Kidney glomerular epithelial cell (primary cell): ENCODE data around the gene FAM120A.
A peak's percentile ranks its signal among the peaks of the same experiment; 100 is the strongest.
"Not testable (repeated sequence)": the region's sequence is repeated elsewhere in the genome, so short reads cannot be mapped to it uniquely, and the experiment has no call there.

Experiments used
- DNase-seq: peaks from one replicate; lab custom pipeline; 2025; lab: John Stamatoyannopoulos, UW

The FAM120A gene

GRCh38 chr9:93450945-93451815 is at the start of gene FAM120A:
FAM120A (plus strand) TSS chr9:93451685; CDS start chr9:93451916, 231 bp downstream.
- DNase-seq: peak; percentile 81

- no peak for DNase-seq
Observed at GRCh38 chr9:93406371-93406770, 45.1 kb upstream of the FAM120A start.

GRCh38 chr9:93413530-93413929 is 38.0 kb upstream of the FAM120A start:
- no peak for DNase-seq

- DNase-seq: no peak
Observed at GRCh38 chr9:93415176-93415690, 36.3 kb upstream of the FAM120A start.

- no peak for DNase-seq
Observed at GRCh38 chr9:93416530-93417235, 34.8 kb upstream of the FAM120A start.

- DNase-seq: no peak
Observed at GRCh38 chr9:93417538-93417937, 33.9 kb upstream of the FAM120A start.

GRCh38 chr9:93419023-93419422 is 32.5 kb upstream of the FAM120A start:
- no peak for DNase-seq

GRCh38 chr9:93422977-93423616 is 28.4 kb upstream of the FAM120A start:
- no peak for DNase-seq

- no peak for DNase-seq
Observed at GRCh38 chr9:93427655-93428379, 23.7 kb upstream of the FAM120A start.

- DNase-seq: no peak
Observed at GRCh38 chr9:93431539-93432105, 19.9 kb upstream of the FAM120A start.

- DNase-seq: no peak
Observed at GRCh38 chr9:93432964-93433363, 18.5 kb upstream of the FAM120A start.

- no peak for DNase-seq
Observed at GRCh38 chr9:93434056-93434455, 17.4 kb upstream of the FAM120A start.

GRCh38 chr9:93435386-93435785 is 16.1 kb upstream of the FAM120A start:
- DNase-seq: no peak

- DNase-seq: no peak
Observed at GRCh38 chr9:93436218-93436617, 15.3 kb upstream of the FAM120A start.

- no peak for DNase-seq
Observed at GRCh38 chr9:93436655-93437407, 14.7 kb upstream of the FAM120A start.

GRCh38 chr9:93437996-93438395 is 13.5 kb upstream of the FAM120A start:
- no peak for DNase-seq

GRCh38 chr9:93439301-93439700 is 12.2 kb upstream of the FAM120A start:
- DNase-seq: not testable (repeated sequence)

GRCh38 chr9:93440896-93441580 is 10.4 kb upstream of the FAM120A start:
- DNase-seq: no peak

GRCh38 chr9:93446073-93446472 is 5.4 kb upstream of the FAM120A start:
- no peak for DNase-seq

- no peak for DNase-seq
Observed at GRCh38 chr9:93447655-93448054, 3.8 kb upstream of the FAM120A start.
